ENCODE measurements around the gene CD81. TPM values are rescaled to one million over a fixed set of nuclear protein-coding genes. Genes with fewer than 3 reads are reported as not detected.

CD81 gene
- total RNA-seq, 1 experiment from 2014 or later: 416 TPM

DNA sequence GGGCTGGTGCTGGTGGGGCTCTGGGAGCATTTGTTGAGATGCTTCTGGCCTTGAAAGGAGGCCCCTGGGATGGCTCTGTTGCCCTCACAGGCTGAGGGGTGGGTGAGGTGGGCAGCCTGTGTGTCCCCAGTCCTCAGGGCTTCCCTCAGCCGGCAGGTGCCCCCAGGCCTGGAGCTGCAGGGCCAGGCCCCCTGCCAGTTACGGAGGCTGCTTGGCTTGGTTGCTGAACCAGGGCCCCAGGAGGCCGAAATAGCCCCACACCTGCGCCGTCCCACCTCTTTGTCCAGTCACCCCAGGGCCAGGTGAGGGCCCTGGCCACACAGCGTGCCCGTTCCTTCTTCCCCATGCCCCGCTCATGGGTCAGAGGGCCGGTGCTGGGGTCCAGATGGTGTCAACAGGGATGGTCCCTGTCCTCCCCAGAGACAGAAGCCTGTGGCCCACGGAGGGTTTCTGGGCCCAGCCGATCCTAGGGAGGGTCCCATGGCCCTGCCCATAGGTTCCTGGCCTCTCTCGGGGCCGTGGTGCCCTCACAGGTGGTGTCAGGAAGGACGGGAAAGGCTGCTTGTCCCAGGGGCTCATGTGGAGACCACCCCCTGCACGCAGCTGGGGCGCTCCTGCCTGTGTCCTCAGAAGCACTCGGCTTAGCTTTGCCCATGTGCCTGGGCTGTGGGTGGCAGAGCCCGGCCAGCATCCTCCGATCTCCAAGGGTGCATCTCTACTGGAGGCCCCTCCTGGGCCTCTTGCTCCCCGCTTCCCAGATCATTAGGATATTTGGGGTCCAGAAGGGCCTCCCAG, 14.3 kb downstream of the CD81 start:
- intact Hi-C loops (cut with micrococcal nuclease; ENCODE audit: unreplicated experiment): no loop called here
- ATAC-seq (no peak), DNase-seq (ENCODE audit: low read depth, low spot score) (no peak)
- Histone ChIP-seq H3K27me3 (ENCODE audit: control insufficient read depth, insufficient read depth, low read length) (no peaks in the 10 kb centered on the region), H3K27ac (ENCODE audit: low read length) (no peak overlapping the region), H3K9me3 (ENCODE audit: control insufficient read depth, insufficient read depth, low read depth, low read length) (no peaks in the 10 kb centered on the region), H3K4me1 (ENCODE audit: control insufficient read depth, insufficient read depth, low read length) (peaks cover 29% of the 10 kb centered on the region), H3K36me3 (ENCODE audit: control insufficient read depth, insufficient read depth, low read length) (no peaks in the 10 kb centered on the region), H3K4me3 (ENCODE audit: low read depth in 2 of 2, low read length in 2 of 2) (no peak overlapping the region)
- in situ Hi-C loops (cut with HindIII; ENCODE audit: low pct_unique_long_range_greater_than_20kb, low sequenced_read_pairs): no loop called here
- POLR2A ChIA-PET: no interaction called here
- TF ChIP-seq TCF7L2 (IDR thresholded peaks at IDR 0.05; ENCODE audit: low read depth, low read length) (no peak), SIN3A (IDR thresholded peaks at IDR 0.05; ENCODE audit: borderline replicate concordance, insufficient read depth, low read depth, low read length) (no peak), POLR2AphosphoS5 (IDR thresholded peaks at IDR 0.05; ENCODE audit: low read depth, low read length) (no peak)
- TF ChIP-seq, protein P1, sequence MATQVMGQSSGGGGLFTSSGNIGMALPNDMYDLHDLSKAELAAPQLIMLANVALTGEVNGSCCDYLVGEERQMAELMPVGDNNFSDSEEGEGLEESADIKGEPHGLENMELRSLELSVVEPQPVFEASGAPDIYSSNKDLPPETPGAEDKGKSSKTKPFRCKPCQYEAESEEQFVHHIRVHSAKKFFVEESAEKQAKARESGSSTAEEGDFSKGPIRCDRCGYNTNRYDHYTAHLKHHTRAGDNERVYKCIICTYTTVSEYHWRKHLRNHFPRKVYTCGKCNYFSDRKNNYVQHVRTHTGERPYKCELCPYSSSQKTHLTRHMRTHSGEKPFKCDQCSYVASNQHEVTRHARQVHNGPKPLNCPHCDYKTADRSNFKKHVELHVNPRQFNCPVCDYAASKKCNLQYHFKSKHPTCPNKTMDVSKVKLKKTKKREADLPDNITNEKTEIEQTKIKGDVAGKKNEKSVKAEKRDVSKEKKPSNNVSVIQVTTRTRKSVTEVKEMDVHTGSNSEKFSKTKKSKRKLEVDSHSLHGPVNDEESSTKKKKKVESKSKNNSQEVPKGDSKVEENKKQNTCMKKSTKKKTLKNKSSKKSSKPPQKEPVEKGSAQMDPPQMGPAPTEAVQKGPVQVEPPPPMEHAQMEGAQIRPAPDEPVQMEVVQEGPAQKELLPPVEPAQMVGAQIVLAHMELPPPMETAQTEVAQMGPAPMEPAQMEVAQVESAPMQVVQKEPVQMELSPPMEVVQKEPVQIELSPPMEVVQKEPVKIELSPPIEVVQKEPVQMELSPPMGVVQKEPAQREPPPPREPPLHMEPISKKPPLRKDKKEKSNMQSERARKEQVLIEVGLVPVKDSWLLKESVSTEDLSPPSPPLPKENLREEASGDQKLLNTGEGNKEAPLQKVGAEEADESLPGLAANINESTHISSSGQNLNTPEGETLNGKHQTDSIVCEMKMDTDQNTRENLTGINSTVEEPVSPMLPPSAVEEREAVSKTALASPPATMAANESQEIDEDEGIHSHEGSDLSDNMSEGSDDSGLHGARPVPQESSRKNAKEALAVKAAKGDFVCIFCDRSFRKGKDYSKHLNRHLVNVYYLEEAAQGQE (IDR thresholded peaks at IDR 0.05; ENCODE audit: insufficient read depth in 1 of 2, low read depth in 2 of 2, low read length in 1 of 2): no peak
- TF ChIP-seq, protein P2, sequence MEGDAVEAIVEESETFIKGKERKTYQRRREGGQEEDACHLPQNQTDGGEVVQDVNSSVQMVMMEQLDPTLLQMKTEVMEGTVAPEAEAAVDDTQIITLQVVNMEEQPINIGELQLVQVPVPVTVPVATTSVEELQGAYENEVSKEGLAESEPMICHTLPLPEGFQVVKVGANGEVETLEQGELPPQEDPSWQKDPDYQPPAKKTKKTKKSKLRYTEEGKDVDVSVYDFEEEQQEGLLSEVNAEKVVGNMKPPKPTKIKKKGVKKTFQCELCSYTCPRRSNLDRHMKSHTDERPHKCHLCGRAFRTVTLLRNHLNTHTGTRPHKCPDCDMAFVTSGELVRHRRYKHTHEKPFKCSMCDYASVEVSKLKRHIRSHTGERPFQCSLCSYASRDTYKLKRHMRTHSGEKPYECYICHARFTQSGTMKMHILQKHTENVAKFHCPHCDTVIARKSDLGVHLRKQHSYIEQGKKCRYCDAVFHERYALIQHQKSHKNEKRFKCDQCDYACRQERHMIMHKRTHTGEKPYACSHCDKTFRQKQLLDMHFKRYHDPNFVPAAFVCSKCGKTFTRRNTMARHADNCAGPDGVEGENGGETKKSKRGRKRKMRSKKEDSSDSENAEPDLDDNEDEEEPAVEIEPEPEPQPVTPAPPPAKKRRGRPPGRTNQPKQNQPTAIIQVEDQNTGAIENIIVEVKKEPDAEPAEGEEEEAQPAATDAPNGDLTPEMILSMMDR (IDR thresholded peaks at IDR 0.05): no peak
- BruUV-seq (replicated peaks): no TSS peak
- CTCF ChIA-PET: interaction anchor here (0.6 to 0.9 kb wide), 2 partner anchors 14 to 86 kb away, joined by 3 read pairs; no protein-coding TSS in a partner anchor

DNA sequence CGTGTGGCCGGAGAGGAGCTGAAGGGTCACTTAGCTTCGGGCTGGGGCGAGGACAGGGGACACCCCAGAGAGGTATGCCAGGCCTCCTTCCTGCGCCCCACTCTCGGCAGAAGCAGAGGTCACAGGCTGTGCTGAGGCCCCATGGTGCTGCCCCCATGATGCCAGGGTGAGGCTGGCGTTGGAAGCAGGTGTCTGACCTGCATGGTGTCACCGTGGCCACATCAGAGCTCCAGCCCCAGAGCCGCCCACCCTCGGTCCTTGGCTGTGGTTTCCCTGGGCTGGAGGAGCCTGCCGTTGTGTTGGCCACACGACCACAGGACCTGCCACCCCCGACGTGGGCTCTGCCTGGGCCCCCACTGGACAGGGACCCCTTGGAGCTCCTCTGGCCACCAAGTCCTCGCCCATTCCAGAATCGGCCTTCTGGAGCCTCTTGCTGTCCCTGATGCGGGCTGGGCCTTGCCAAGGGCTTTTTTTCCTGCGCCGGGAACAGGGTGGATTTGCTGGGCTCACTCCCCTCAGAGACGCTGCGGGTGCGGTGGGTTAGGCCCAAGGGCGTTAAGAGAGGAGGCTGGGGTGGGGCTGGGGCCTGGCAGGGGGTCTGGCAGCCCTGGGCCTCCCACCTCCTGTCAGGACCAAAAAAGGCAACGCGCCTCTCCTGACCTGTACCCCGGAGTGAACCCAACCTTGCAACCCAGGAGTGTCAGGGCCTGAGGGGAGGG, 15.3 kb downstream of the CD81 start:
- CTCF ChIA-PET: interaction anchor here (0.6 to 0.9 kb wide), 2 partner anchors 15 to 87 kb away, joined by 3 read pairs; no protein-coding TSS in a partner anchor
- Histone ChIP-seq H3K27ac (ENCODE audit: low read length) (no peak overlapping the region), H3K9me3 (ENCODE audit: control insufficient read depth, insufficient read depth, low read depth, low read length) (no peaks in the 10 kb centered on the region), H3K4me1 (ENCODE audit: control insufficient read depth, insufficient read depth, low read length) (peaks cover 19% of the 10 kb centered on the region), H3K36me3 (ENCODE audit: control insufficient read depth, insufficient read depth, low read length) (no peaks in the 10 kb centered on the region; the same call in 1 of the 2 replicates), H3K4me3 (ENCODE audit: low read depth in 2 of 2, low read length in 2 of 2) (no peak overlapping the region), H3K27me3 (ENCODE audit: control insufficient read depth, insufficient read depth, low read length) (no peaks in the 10 kb centered on the region)
- DNase-seq (ENCODE audit: low read depth, low spot score) (no peak), ATAC-seq (no peak)
- intact Hi-C loops (cut with micrococcal nuclease; ENCODE audit: unreplicated experiment): no loop called here
- no peak for TF ChIP-seq TCF7L2 (IDR thresholded peaks at IDR 0.05; ENCODE audit: low read depth, low read length)
- no peak for TF ChIP-seq SIN3A (IDR thresholded peaks at IDR 0.05; ENCODE audit: borderline replicate concordance, insufficient read depth, low read depth, low read length)
- TF ChIP-seq, protein P1 (IDR thresholded peaks at IDR 0.05; ENCODE audit: insufficient read depth in 1 of 2, low read depth in 2 of 2, low read length in 1 of 2): no peak
- TF ChIP-seq, protein P2 (IDR thresholded peaks at IDR 0.05): no peak
- TF ChIP-seq POLR2AphosphoS5 (IDR thresholded peaks at IDR 0.05; ENCODE audit: low read depth, low read length): no peak
- in situ Hi-C loops (cut with HindIII; ENCODE audit: low pct_unique_long_range_greater_than_20kb, low sequenced_read_pairs): no loop called here
- BruUV-seq (replicated peaks): no TSS peak
- POLR2A ChIA-PET: no interaction called here
